Fibroblast of lung (primary cell): ENCODE results near the gene ATOSB.

Experiments used
- EZH2 ChIP-seq: IDR thresholded peaks from 2 replicates; pipeline ENCODE4 v1.5.1; 2012; ENCODE audit warnings: low read length, control low read depth, mild to moderate bottlenecking; ENCODE audit errors: missing control alignments
- TF ChIP-seq, protein P1 (sequence below), 2 donors: IDR thresholded peaks in 1 of 2; conservative IDR thresholded peaks in 1 of 2; 1 replicate in 1 of 2; 2 replicates in 1 of 2; pipeline ENCODE4 v1.5.1; 2011 to 2012; ENCODE audit warnings: low read length in 2 of 2, control low read depth in 1 of 2, inconsistent platforms in 1 of 2, low read depth in 1 of 2, mild to moderate bottlenecking in 1 of 2

GRCh38 chr9:35102769-35103659, 12.6 kb downstream of the ATOSB start, which contains the start of gene STOML2:
- TF ChIP-seq, protein P1, sequence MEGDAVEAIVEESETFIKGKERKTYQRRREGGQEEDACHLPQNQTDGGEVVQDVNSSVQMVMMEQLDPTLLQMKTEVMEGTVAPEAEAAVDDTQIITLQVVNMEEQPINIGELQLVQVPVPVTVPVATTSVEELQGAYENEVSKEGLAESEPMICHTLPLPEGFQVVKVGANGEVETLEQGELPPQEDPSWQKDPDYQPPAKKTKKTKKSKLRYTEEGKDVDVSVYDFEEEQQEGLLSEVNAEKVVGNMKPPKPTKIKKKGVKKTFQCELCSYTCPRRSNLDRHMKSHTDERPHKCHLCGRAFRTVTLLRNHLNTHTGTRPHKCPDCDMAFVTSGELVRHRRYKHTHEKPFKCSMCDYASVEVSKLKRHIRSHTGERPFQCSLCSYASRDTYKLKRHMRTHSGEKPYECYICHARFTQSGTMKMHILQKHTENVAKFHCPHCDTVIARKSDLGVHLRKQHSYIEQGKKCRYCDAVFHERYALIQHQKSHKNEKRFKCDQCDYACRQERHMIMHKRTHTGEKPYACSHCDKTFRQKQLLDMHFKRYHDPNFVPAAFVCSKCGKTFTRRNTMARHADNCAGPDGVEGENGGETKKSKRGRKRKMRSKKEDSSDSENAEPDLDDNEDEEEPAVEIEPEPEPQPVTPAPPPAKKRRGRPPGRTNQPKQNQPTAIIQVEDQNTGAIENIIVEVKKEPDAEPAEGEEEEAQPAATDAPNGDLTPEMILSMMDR (conservative IDR thresholded peaks at IDR 0.05 in 1 of 2, IDR thresholded peaks at IDR 0.05 in 1 of 2; ENCODE audit: low read depth in 1 of 2, low read length in 2 of 2): no peak
- TF ChIP-seq EZH2: no peak
